Sigmoid colon (tissue), 3 donors: ENCODE measurements around the gene RDH14.

ENCODE experiments used
- POLR2A ChIP-seq, 2 donors: fragments of 450-650 bp; IDR thresholded peaks; one replicate each; pipeline ENCODE4 v1.6.1; 2016; ENCODE audit warnings: antibody characterized with exemption in 2 of 2, mild to moderate bottlenecking in 2 of 2, moderate library complexity in 2 of 2
- TF ChIP-seq, protein P1 (sequence below), 4 experiments: fragments of 450-650 bp in 3 of 4; fragments of 200-600 bp in 1 of 4; IDR thresholded peaks; one replicate each; pipeline ENCODE4 v1.5.1; 2016 to 2019; ENCODE audit warnings: antibody characterized with exemption in 4 of 4, mild to moderate bottlenecking in 3 of 4, moderate library complexity in 2 of 4

DNA sequence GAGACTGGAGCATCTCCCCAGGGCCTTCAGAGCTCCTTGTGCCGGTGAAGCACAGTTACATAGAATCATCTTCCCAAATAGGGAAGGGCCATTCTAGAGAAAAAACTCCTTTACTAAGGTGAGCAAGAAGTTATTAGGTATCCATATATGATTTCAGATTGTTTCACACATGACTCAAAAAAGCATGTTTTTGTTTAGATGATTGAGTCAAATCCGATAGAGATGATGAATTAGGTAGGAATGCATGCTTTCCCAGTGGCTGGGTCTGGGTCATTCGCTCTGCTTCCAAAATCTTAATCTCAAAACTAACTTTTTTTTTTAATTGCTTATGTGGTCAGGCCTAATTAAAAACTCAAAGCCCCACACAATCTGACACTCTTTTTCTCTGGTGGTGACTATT lies 25.1 kb upstream of the RDH14 start:
- TF ChIP-seq, protein P1, sequence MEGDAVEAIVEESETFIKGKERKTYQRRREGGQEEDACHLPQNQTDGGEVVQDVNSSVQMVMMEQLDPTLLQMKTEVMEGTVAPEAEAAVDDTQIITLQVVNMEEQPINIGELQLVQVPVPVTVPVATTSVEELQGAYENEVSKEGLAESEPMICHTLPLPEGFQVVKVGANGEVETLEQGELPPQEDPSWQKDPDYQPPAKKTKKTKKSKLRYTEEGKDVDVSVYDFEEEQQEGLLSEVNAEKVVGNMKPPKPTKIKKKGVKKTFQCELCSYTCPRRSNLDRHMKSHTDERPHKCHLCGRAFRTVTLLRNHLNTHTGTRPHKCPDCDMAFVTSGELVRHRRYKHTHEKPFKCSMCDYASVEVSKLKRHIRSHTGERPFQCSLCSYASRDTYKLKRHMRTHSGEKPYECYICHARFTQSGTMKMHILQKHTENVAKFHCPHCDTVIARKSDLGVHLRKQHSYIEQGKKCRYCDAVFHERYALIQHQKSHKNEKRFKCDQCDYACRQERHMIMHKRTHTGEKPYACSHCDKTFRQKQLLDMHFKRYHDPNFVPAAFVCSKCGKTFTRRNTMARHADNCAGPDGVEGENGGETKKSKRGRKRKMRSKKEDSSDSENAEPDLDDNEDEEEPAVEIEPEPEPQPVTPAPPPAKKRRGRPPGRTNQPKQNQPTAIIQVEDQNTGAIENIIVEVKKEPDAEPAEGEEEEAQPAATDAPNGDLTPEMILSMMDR (IDR thresholded peaks at IDR 0.05): no peak
- TF ChIP-seq POLR2A (IDR thresholded peaks at IDR 0.05): no peak
